ENCODE data around the gene SORCS3.

DNA sequence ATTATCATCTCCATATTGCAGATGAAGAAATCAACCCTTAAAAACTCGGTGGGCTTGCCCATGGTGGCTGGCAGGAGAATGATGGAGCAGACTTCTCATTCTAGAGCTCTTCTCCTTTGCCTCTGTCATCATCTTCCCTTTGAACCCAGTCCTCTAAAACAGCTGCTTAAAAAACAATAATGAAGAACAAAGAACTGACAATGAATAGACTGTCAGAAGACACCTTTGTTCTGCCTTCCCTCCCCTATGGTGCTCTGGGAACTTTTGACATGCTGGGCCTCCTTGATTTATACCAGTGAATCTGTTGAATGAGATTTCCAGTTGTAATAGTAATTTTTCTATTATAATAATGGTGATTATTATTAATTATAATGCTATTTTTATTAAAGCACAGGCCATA lies 103.0 kb downstream of the SORCS3 start:
- TF ChIP-seq, protein P1, sequence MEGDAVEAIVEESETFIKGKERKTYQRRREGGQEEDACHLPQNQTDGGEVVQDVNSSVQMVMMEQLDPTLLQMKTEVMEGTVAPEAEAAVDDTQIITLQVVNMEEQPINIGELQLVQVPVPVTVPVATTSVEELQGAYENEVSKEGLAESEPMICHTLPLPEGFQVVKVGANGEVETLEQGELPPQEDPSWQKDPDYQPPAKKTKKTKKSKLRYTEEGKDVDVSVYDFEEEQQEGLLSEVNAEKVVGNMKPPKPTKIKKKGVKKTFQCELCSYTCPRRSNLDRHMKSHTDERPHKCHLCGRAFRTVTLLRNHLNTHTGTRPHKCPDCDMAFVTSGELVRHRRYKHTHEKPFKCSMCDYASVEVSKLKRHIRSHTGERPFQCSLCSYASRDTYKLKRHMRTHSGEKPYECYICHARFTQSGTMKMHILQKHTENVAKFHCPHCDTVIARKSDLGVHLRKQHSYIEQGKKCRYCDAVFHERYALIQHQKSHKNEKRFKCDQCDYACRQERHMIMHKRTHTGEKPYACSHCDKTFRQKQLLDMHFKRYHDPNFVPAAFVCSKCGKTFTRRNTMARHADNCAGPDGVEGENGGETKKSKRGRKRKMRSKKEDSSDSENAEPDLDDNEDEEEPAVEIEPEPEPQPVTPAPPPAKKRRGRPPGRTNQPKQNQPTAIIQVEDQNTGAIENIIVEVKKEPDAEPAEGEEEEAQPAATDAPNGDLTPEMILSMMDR (IDR thresholded peaks at IDR 0.05; ENCODE audit: insufficient read depth, low read length, poor library complexity, severe bottlenecking): no peak
- TF ChIP-seq EZH2phosphoT487 (conservative IDR thresholded peaks at IDR 0.05; ENCODE audit: low read length): no peak
